ENCODE measurements around the gene THOC1. TPM values are rescaled to one million over a fixed set of nuclear protein-coding genes. Genes with fewer than 3 reads are reported as not detected.
"Not testable (repeated sequence)": the region's sequence is repeated elsewhere in the genome, so short reads cannot be mapped to it uniquely, and the experiment has no call there.

Gene THOC1
- total and polyA plus RNA-seq, 7 donors: 8.7 to 18.5 (median 11.8) TPM

DNA sequence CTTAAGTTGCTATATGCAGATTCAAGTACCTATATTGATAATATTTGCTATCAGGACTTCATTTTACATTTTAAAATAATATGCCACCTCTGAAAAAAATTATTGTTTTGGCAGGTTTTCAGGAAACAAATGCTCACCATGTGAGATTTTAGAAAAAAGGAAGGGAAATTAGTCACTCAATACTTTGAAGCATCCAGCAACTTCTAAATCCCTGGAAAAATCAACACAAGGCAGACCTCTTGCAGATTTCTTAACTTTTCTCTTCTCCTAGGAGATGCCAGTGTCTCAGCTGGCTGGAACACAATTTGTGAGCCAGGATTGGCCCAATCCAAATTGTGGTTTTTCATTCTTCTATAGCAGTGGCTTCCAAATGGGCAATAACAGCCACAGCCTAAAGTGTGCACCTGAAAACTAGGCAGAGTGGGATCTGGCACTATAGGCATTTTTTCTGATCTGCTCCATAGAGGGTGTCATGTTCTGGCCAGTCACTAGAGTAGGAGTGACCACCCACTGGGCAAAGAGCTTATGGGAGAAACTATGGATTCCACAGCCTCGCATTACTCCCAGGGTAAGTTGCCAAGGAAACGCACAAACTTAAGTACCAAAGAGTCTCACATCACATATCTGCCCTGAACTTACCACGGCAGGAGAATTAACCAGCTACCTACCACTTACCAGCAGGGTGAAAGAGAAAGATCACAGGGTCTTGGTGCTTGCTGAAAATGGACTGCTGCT lies 28.1 kb upstream of the THOC1 start:
- intact Hi-C loops (cut with DNase I): no loop called here
- Histone ChIP-seq H3K27ac (no peak overlapping the region), H3K9me3 (no peaks in the 10 kb centered on the region), H3K27me3 (ENCODE audit: insufficient read depth in 3 of 3, low read length in 2 of 3) (no peaks in the 10 kb centered on the region), H3K36me3 (ENCODE audit: insufficient read depth in 1 of 2, low read depth in 1 of 2) (no peaks in the 10 kb centered on the region), H3K4me1 (no peaks in the 10 kb centered on the region), H3K4me3 (no peak overlapping the region)
- ATAC-seq: no peak
- WGBS, 3 donors: 33 to 46% (median 41%) methylated on average over 3 of the region's 3 CpGs
- TF ChIP-seq, protein P1, sequence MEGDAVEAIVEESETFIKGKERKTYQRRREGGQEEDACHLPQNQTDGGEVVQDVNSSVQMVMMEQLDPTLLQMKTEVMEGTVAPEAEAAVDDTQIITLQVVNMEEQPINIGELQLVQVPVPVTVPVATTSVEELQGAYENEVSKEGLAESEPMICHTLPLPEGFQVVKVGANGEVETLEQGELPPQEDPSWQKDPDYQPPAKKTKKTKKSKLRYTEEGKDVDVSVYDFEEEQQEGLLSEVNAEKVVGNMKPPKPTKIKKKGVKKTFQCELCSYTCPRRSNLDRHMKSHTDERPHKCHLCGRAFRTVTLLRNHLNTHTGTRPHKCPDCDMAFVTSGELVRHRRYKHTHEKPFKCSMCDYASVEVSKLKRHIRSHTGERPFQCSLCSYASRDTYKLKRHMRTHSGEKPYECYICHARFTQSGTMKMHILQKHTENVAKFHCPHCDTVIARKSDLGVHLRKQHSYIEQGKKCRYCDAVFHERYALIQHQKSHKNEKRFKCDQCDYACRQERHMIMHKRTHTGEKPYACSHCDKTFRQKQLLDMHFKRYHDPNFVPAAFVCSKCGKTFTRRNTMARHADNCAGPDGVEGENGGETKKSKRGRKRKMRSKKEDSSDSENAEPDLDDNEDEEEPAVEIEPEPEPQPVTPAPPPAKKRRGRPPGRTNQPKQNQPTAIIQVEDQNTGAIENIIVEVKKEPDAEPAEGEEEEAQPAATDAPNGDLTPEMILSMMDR (IDR thresholded peaks at IDR 0.05): no peak
- no peak for DNase-seq

DNA sequence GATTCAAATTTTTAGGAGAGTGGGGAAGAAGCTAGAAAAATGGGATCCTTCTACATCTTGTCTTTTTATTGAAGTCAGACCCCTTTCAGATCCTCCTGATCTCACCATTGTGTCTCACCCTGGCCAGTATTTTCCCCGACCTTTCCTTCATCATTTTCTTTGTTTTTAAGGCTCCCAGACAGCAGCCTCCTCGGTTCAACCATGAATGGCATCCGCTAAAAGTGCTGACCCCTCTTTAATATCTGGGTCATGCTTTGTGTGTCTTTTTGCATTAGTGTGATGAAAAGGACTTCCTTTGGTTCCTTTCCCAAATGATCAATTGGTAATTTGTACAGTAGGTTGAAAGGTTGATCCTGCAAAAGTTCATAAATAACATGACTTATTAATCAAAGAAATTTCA lies 26.7 kb upstream of the THOC1 start:
- H3K4me1 ChIP-seq: no peaks in the 10 kb centered on the region
- 87 to 94% (median 93%) methylated on average over 3 of the region's 3 CpGs for whole genome bisulfite sequencing, 3 donors
- TF ChIP-seq, protein P1 (IDR thresholded peaks at IDR 0.05): no peak
- no peaks in the 10 kb centered on the region for H3K9me3 ChIP-seq
- intact Hi-C loops (cut with DNase I): no loop called here
- ATAC-seq (no peak), DNase-seq (no peak)
- no peaks in the 10 kb centered on the region for H3K27me3 ChIP-seq (ENCODE audit: insufficient read depth in 3 of 3, low read length in 2 of 3)
- H3K36me3 ChIP-seq (ENCODE audit: insufficient read depth in 1 of 2, low read depth in 1 of 2): no peaks in the 10 kb centered on the region
- H3K27ac ChIP-seq: no peak overlapping the region
- H3K4me3 ChIP-seq: no peak overlapping the region

DNA sequence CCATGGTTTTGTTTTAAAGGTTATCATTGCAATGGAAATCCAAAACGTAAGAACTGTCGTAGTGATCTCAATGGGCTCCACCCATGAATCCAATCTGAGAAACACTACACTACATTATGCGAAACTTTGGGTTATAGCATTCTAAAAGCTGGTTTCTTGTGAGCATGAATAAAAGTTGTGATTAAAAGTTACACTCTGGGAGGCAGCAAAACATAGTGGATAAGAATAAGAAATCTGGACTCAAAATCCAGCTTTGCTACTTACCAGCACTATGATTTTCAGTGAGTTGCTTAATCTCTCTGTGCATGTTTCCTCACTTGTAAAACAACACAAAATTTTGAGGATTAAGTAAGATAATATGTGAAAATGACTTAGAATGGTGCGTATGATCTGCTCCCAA lies 25.7 kb upstream of the THOC1 start:
- WGBS, 3 donors: 75 to 85% (median 83%) methylated on average over 4 of the region's 4 CpGs
- no peak for DNase-seq
- Histone ChIP-seq H3K27ac (no peak overlapping the region), H3K9me3 (no peaks in the 10 kb centered on the region), H3K27me3 (ENCODE audit: insufficient read depth in 3 of 3, low read length in 2 of 3) (no peaks in the 10 kb centered on the region), H3K36me3 (ENCODE audit: insufficient read depth in 1 of 2, low read depth in 1 of 2) (no peaks in the 10 kb centered on the region), H3K4me1 (no peaks in the 10 kb centered on the region), H3K4me3 (no peak overlapping the region)
- TF ChIP-seq, protein P1 (IDR thresholded peaks at IDR 0.05): no peak
- intact Hi-C loops (cut with DNase I): no loop called here
- ATAC-seq: no peak

DNA sequence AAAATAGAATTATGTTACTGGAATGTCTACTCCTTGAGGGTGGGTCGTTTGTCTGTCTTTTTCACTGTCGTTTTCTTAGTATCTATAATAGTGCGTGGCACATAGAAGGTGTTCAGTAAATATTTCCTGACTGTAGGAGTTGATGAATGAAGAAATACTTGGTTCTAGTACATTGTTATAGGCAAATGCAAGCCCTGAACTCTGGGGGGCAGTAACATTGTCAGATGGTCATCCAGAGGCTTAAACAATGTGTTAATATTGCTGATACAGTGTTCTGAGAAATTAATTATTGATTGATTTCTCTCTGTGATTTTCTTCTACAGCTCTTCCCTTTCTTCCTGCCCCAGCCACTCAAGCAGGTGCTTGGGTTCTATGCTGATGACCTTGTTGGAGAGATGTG lies 24.4 kb upstream of the THOC1 start:
- no peak for ATAC-seq
- TF ChIP-seq, protein P1 (IDR thresholded peaks at IDR 0.05): no peak

DNA sequence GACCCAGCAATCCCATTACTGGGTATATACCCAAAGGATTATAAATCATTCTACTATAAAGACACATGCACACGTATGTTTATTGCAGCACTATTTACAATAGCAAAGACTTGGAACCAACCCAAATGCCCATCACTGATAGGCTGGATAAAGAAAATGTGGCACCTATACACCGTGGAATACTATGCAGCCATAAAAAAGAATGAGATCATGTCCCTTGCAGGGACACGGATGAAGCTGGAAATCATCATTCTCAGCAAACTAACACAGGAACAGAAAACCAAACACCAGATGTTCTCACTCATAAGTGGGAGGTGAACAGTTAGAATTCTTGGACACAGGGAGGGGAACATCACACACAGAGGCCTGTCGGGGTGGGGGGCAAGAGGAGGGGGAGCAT lies 22.1 kb upstream of the THOC1 start:
- not testable (repeated sequence) for H3K36me3 ChIP-seq (ENCODE audit: insufficient read depth in 1 of 2, low read depth in 1 of 2); DNase-seq; H3K27me3 ChIP-seq (ENCODE audit: insufficient read depth in 3 of 3, low read length in 2 of 3); H3K4me1 ChIP-seq; H3K27ac ChIP-seq; ATAC-seq; H3K4me3 ChIP-seq; H3K9me3 ChIP-seq
- 76 to 86% (median 81%) methylated on average over 4 of the region's 4 CpGs for WGBS, 3 donors
- intact Hi-C loops (cut with DNase I): loop anchor here in 1 of 2 donors (5.0 kb wide), 1 partner anchor 327 kb away; no protein-coding TSS in a partner anchor

More for the DNA sequence above, 24.4 kb upstream of the THOC1 start:
- no peaks in the 10 kb centered on the region for H3K4me1 ChIP-seq
- H3K4me3 ChIP-seq: no peak overlapping the region
- H3K36me3 ChIP-seq (ENCODE audit: insufficient read depth in 1 of 2, low read depth in 1 of 2): no peaks in the 10 kb centered on the region
- intact Hi-C loops (cut with DNase I): no loop called here
- no peaks in the 10 kb centered on the region for H3K27me3 ChIP-seq (ENCODE audit: insufficient read depth in 3 of 3, low read length in 2 of 3)
- no peak for DNase-seq
- H3K27ac ChIP-seq: no peak overlapping the region
- 55 to 64% (median 59%) methylated on average over 3 of the region's 3 CpGs for WGBS, 3 donors
- no peaks in the 10 kb centered on the region for H3K9me3 ChIP-seq

Measured in psoas muscle (tissue), 8 donors.